BE2C (cell line): ENCODE results near the gene HAL.

Experiments
- DNase-seq: peaks from one replicate; pipeline ENCODE4 v3.0.0-alpha.2; 2020
- H3K27me3 ChIP-seq: fragments of 250-450 bp; sonication (Bioruptor Pico); 2 replicates; pipeline ENCODE4 v1.5.1; 2020; ENCODE audit warnings: mild to moderate bottlenecking
- H3K36me3 ChIP-seq: fragments of 250-450 bp; sonication (Bioruptor Pico); 2 replicates; pipeline ENCODE4 v1.5.1; 2020; ENCODE audit warnings: mild to moderate bottlenecking
- H3K4me1 ChIP-seq: fragments of 250-450 bp; sonication (Bioruptor Pico); 2 replicates; pipeline ENCODE4 v1.5.1; 2020
- H3K4me3 ChIP-seq: 2 replicates; pipeline ENCODE4 v1.5.1; 2011; ENCODE audit warnings: low read depth, low read length
- H3K9me3 ChIP-seq: fragments of 250-450 bp; sonication (Bioruptor Pico); 2 replicates; pipeline ENCODE4 v1.5.1; 2020
- TF ChIP-seq, protein P1 (sequence below): IDR thresholded peaks from 2 replicates; pipeline ENCODE4 v1.5.1; 2012; ENCODE audit warnings: mild to moderate bottlenecking, low read depth, low read length

HAL gene

GRCh38 chr12:95982602-95983001 lies 13.5 kb downstream of the HAL start:
- no peak overlapping the region for H3K4me3 ChIP-seq
- H3K9me3 ChIP-seq = no peaks in the 10 kb centered on the region
- H3K4me1 ChIP-seq = no peaks in the 10 kb centered on the region
- H3K36me3 ChIP-seq = no peaks in the 10 kb centered on the region
- peaks cover 5% of the 10 kb centered on the region for H3K27me3 ChIP-seq
- DNase-seq = no peak
- TF ChIP-seq, protein P1, sequence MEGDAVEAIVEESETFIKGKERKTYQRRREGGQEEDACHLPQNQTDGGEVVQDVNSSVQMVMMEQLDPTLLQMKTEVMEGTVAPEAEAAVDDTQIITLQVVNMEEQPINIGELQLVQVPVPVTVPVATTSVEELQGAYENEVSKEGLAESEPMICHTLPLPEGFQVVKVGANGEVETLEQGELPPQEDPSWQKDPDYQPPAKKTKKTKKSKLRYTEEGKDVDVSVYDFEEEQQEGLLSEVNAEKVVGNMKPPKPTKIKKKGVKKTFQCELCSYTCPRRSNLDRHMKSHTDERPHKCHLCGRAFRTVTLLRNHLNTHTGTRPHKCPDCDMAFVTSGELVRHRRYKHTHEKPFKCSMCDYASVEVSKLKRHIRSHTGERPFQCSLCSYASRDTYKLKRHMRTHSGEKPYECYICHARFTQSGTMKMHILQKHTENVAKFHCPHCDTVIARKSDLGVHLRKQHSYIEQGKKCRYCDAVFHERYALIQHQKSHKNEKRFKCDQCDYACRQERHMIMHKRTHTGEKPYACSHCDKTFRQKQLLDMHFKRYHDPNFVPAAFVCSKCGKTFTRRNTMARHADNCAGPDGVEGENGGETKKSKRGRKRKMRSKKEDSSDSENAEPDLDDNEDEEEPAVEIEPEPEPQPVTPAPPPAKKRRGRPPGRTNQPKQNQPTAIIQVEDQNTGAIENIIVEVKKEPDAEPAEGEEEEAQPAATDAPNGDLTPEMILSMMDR = no peak

DNA sequence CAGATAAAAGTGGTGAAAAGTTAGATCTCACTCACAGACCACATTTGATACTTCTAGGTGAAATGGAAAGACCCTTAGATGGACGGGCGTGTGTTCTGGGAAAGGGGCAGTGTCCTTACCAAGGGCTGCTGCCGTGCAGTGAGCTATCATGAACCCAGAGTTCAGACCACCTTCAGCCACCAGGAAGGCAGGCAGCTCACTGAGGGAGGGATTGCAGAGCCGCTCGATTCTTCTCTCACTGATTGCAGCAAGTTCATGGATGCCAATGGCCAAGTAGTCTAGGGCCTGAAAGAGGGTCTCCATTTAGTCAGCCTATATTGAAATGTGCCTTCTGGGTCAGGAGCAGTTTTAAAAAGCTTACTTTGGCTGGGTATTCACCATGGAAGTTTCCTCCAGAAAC lies 15.7 kb downstream of the HAL start:
- H3K9me3 ChIP-seq = no peaks in the 10 kb centered on the region
- no peaks in the 10 kb centered on the region for H3K36me3 ChIP-seq
- no peak overlapping the region for H3K4me3 ChIP-seq
- no peak for DNase-seq
- peaks cover 9% of the 10 kb centered on the region for H3K27me3 ChIP-seq
- no peaks in the 10 kb centered on the region for H3K4me1 ChIP-seq
- TF ChIP-seq, protein P1 = no peak

- H3K9me3 ChIP-seq = no peaks in the 10 kb centered on the region
- no peak for DNase-seq
- H3K27me3 ChIP-seq = peaks cover 9% of the 10 kb centered on the region
- no peak overlapping the region for H3K4me3 ChIP-seq
- no peaks in the 10 kb centered on the region for H3K36me3 ChIP-seq
- TF ChIP-seq, protein P1 = no peak
- H3K4me1 ChIP-seq = no peaks in the 10 kb centered on the region
These were observed 17.4 kb downstream of the HAL start for GRCh38 chr12:95978774-95979173.

DNA sequence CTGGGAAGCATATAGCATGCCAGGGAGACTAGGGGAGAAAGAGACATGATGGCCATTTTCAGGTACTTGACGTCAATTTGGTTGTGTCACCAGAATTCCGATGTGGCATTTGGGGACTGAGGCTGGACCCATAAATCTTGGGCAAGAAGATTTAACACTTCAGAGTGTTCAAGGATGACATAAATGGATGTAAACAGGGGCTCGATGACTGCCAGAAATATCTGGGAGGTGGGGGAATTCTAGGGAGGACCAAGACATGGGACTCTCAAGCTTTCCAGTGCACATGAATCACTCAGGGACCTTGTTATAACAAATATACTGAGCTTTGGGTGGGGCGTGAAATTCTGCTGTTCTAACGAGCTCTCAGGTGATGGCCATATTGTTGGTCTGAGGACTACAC lies 17.8 kb downstream of the HAL start:
- H3K4me1 ChIP-seq = no peaks in the 10 kb centered on the region
- peaks cover 9% of the 10 kb centered on the region for H3K27me3 ChIP-seq
- no peak overlapping the region for H3K4me3 ChIP-seq
- DNase-seq = no peak
- TF ChIP-seq, protein P1 = no peak
- no peaks in the 10 kb centered on the region for H3K36me3 ChIP-seq
- H3K9me3 ChIP-seq = no peaks in the 10 kb centered on the region

- no peaks in the 10 kb centered on the region for H3K9me3 ChIP-seq
- TF ChIP-seq, protein P1 = no peak
- no peaks in the 10 kb centered on the region for H3K36me3 ChIP-seq
- no peak overlapping the region for H3K4me3 ChIP-seq
- DNase-seq = no peak
- H3K4me1 ChIP-seq = no peaks in the 10 kb centered on the region
- H3K27me3 ChIP-seq = peaks cover 9% of the 10 kb centered on the region
These were observed 18.3 kb downstream of the HAL start for GRCh38 chr12:95977764-95978305.

DNA sequence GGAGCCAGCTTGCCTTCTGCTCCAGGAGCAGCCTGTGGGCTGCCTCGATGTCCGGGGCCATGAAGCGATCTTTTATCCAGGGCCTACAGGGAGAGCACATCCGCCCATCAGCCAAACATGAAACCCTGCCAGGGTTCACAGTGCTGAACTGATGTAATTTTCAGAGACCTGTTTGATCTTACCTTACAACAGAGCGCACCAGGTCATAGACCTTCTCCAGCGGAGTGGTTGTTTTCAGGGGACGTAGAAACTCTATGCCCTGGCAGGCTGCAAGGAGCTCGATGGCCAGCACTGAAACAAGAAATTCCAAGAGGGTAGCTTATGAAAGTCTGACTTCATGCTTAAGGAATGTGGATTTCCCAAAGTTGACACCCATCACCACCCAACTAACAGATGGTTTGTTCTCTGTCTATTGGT lies 19.7 kb downstream of the HAL start:
- DNase-seq = no peak
- TF ChIP-seq, protein P1 = no peak
- Histone ChIP-seq H3K27me3 (peaks cover 7% of the 10 kb centered on the region), H3K4me3 (no peak overlapping the region), H3K36me3 (no peaks in the 10 kb centered on the region), H3K4me1 (no peaks in the 10 kb centered on the region), H3K9me3 (no peaks in the 10 kb centered on the region)
